Activated T-cell treated with anti-CD3 and anti-CD28 coated beads, Interleukin-2, amount 50 U/mL, for 4 hours (primary cell): ENCODE results near the gene MAGEA1. TPM values are rescaled to one million over a fixed set of nuclear protein-coding genes. Genes with fewer than 3 reads are reported as not detected.
"Not testable (repeated sequence)": the region's sequence is repeated elsewhere in the genome, so short reads cannot be mapped to it uniquely, and the experiment has no call there.

Source experiments
- ATAC-seq, 2 donors: fragments of 200-7000 bp; cut with Tn5 transposase; one replicate each; pipeline ENCODE4 v1.10.0; 2021
- DNase-seq: peaks from one replicate; pipeline ENCODE4 v3.0.0-alpha.2; 2020
- H3K27me3 Mint-ChIP-seq: one replicate; pipeline ENCODE4 v1.8.0; 2021; ENCODE audit warnings: low read depth, mixed read lengths
- H3K36me3 Mint-ChIP-seq: one replicate; pipeline ENCODE4 v1.8.0; 2022; ENCODE audit warnings: mixed read lengths; ENCODE audit not compliant: insufficient read depth
- H3K4me1 Mint-ChIP-seq: one replicate; pipeline ENCODE4 v1.8.0; 2021; ENCODE audit warnings: low read depth, mixed read lengths
- H3K4me3 Mint-ChIP-seq: one replicate; pipeline ENCODE4 v1.8.0; 2021; ENCODE audit warnings: mild to moderate bottlenecking, moderate library complexity, mixed read lengths
- H3K9me3 Mint-ChIP-seq: one replicate; pipeline ENCODE4 v1.8.0; 2021; ENCODE audit warnings: mixed read lengths
- total RNA-seq, 3 donors: library from RNA; stranded (reverse); gene quantifications; one replicate each; pipeline ENCODE4 v1.2.1, GENCODE V29; 2021

The MAGEA1 gene, protein sequence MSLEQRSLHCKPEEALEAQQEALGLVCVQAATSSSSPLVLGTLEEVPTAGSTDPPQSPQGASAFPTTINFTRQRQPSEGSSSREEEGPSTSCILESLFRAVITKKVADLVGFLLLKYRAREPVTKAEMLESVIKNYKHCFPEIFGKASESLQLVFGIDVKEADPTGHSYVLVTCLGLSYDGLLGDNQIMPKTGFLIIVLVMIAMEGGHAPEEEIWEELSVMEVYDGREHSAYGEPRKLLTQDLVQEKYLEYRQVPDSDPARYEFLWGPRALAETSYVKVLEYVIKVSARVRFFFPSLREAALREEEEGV
- not detected for total RNA-seq

DNA sequence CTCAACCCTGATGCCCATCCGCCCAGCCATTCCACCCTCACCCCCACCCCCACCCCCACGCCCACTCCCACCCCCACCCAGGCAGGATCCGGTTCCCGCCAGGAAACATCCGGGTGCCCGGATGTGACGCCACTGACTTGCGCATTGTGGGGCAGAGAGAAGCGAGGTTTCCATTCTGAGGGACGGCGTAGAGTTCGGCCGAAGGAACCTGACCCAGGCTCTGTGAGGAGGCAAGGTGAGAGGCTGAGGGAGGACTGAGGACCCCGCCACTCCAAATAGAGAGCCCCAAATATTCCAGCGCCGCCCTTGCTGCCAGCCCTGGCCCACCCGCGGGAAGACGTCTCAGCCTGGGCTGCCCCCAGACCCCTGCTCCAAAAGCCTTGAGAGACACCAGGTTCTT is at the start of gene MAGEA1:
MAGEA1 (plus strand) TSS at position 154 of the 400 bp plus-strand sequence. CDS start 3,106 bp downstream, outside the sequence.
- H3K4me1 Mint-ChIP-seq = no peaks in the 10 kb centered on the region
- H3K4me3 Mint-ChIP-seq = no peak within 1 kb of the TSS
- no peaks in the 10 kb centered on the region for H3K9me3 Mint-ChIP-seq
- no peaks in the 10 kb centered on the region for H3K27me3 Mint-ChIP-seq
- no peaks in the 10 kb centered on the region for H3K36me3 Mint-ChIP-seq
- ATAC-seq (no peak), DNase-seq (no peak)

DNA sequence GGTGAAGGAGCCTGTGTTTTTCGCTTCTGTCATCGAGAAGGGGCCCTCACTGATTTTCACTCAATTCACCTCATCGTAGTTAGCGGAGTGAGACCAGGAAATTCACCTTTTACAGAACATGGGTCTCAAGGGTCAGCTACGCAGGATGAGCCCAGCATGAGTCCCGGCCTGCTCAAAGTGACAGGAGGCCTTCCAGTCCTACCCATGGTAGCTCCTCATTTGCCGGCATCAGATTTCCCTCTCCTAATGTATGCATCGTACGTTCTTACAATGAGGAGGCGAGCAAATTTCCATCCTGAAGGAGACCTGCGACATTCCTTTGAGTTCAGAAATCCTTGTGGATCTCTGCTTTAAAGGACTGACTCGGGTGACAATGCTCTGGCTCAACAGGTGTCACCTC is 46.2 kb upstream of the MAGEA1 start:
- not testable (repeated sequence) for H3K9me3 Mint-ChIP-seq, H3K27me3 Mint-ChIP-seq, H3K36me3 Mint-ChIP-seq, DNase-seq, H3K4me3 Mint-ChIP-seq, H3K4me1 Mint-ChIP-seq, ATAC-seq

DNA sequence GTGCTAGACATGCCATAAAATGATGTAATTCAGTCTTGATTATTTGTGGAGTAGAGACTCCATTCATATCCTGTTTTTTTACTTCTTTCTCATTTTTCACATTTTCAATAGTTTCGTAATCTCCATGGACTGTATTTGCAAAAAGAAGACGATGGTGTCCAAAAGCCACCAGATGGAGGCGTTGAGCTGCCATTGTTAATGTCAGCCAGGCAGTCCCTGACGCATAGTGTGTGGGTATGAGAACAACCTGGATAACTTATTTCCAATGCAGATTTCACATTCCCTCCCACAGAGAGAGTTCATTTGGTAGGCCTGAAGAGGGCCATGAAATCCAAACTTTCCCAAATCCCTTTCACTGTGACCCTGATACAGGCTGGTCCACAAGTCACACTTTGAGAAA is 40.0 kb upstream of the MAGEA1 start:
- H3K36me3 Mint-ChIP-seq, DNase-seq, H3K4me3 Mint-ChIP-seq, H3K4me1 Mint-ChIP-seq, H3K9me3 Mint-ChIP-seq, ATAC-seq, H3K27me3 Mint-ChIP-seq: not testable (repeated sequence)

DNA sequence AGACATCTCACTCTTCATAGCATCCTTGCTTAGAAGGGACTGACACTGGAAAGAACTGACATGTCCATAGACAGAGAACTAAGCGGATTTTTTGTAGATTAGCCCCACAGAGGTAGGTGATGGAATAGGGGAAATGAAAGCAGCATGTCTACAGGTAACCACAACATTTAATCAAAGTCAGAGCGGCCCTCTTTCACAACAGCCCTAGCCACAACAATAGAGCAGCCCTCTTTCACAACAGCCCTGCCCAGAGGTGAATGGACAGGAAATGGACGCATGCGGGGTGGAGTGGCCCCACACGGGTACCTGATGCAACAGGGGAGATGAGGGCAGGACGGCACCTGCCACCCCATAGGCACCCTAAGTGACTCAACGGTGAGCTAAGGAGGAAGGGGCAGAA is 32.8 kb upstream of the MAGEA1 start:
- not testable (repeated sequence) for H3K4me1 Mint-ChIP-seq, DNase-seq, H3K9me3 Mint-ChIP-seq, H3K36me3 Mint-ChIP-seq, H3K27me3 Mint-ChIP-seq, H3K4me3 Mint-ChIP-seq, ATAC-seq

DNA sequence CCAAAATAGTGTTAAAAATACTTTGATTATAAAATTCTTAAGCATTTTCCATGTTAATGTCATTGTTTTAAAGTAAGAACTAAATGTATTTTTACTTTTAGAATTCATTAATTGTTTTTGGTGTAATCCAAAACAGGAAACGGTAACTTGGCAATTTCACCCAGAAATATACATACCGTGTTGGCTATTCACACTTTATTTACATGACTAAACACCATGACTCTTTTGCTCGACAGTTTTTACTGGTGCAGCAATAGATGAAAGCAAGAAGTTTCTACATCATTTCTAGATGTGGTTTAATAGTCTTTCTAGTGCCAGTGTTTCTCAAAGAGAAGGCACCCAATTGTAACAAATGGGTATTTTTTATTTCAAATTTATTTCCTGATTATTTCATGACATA is 25.6 kb upstream of the MAGEA1 start:
- Mint-ChIP-seq H3K27me3 (peaks cover 7% of the 10 kb centered on the region), H3K36me3 (no peaks in the 10 kb centered on the region), H3K4me1 (no peaks in the 10 kb centered on the region), H3K4me3 (no peak overlapping the region), H3K9me3 (no peaks in the 10 kb centered on the region)
- ATAC-seq (no peak), DNase-seq (no peak)

DNA sequence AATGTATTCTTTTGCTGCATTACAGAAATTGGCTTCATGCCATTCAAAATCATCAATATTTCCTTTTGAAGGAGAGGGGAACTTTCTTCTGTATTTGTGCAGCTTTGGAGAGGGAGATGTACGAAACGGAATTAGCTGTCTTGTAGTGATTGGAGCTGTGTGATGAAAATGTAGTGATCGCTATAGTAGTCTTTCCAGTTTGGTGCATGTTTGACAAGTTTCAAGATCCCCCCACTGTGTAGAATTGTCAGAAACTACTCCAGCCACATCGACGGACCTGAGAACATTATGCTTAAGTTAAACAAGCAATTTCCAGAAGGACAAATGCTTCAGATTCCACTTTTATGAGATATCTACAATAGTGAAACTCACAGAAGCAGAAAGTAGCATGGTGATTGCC is 21.6 kb upstream of the MAGEA1 start:
- H3K4me1 Mint-ChIP-seq = no peaks in the 10 kb centered on the region
- no peak for DNase-seq
- H3K9me3 Mint-ChIP-seq = no peaks in the 10 kb centered on the region
- H3K27me3 Mint-ChIP-seq = peaks cover 7% of the 10 kb centered on the region
- H3K4me3 Mint-ChIP-seq = no peak overlapping the region
- H3K36me3 Mint-ChIP-seq = no peaks in the 10 kb centered on the region
- ATAC-seq = no peak

DNA sequence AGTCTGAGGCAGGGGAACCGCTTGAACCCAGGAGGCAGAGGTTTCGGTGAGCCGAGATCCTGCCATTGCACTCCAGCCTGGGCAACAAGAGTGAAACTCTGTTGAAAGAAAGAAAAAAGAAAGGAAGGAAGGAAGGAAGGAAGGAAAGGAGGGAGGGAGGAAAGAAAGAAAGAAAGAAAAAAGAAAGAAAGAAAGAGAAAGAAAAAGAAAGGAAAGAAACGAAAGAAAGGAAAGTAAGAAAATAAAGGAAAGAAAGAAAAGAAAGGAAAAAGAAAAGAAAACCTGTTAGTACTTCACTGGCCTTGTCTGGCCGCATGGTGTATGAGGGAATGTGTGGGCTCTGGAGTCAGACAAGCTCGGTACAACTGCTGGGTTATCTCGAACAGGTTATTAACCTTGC is 20.8 kb upstream of the MAGEA1 start:
- peaks cover 7% of the 10 kb centered on the region for H3K27me3 Mint-ChIP-seq
- H3K9me3 Mint-ChIP-seq = no peaks in the 10 kb centered on the region
- ATAC-seq (no peak), DNase-seq (no peak)
- H3K4me3 Mint-ChIP-seq = no peak overlapping the region
- H3K36me3 Mint-ChIP-seq = no peaks in the 10 kb centered on the region
- H3K4me1 Mint-ChIP-seq = no peaks in the 10 kb centered on the region

DNA sequence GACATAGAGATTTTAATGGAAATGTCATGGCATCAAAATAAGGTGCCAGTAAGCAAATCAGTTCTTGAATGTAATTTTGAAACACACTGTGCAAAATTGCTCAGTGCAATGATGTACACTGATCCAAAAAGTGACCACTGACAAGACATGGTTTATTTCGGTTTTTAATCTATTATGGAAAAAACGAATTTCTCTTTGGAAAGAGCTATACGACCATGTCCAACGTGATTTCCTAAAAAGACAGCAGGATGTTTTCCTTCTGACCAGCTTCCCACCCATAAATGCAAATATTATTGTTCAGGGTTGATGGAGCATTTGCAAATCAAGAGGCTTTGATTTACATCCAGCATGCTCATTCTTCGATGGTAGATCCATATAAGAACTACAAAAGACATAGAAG is 17.1 kb upstream of the MAGEA1 start:
- Mint-ChIP-seq H3K36me3 (no peaks in the 10 kb centered on the region), H3K9me3 (no peaks in the 10 kb centered on the region), H3K27me3 (no peaks in the 10 kb centered on the region), H3K4me3 (no peak overlapping the region), H3K4me1 (no peaks in the 10 kb centered on the region)
- ATAC-seq (no peak), DNase-seq (no peak)

DNA sequence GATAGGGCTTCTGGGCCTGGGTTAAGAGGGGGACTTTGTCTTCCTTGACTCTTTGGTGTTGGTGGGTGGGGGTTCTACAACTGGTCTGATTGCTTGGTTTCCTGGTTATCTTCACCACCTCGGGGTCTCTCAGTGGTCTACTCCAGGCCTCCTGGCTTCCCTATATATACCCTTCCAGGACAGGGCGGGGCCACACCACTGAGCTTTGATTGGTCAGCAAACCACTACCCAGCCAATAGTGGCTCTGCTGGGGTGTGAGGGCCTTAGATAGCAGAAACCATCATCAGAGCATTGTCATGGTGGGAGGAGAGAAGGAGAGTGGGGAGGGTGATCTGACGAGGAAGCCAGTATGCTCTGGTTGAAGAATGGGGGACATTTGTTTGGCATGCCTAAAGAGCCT is 14.4 kb upstream of the MAGEA1 start:
- Mint-ChIP-seq H3K4me3 (no peak overlapping the region), H3K27me3 (no peaks in the 10 kb centered on the region), H3K36me3 (no peaks in the 10 kb centered on the region), H3K4me1 (no peaks in the 10 kb centered on the region), H3K9me3 (no peaks in the 10 kb centered on the region)
- DNase-seq (no peak), ATAC-seq (no peak)

DNA sequence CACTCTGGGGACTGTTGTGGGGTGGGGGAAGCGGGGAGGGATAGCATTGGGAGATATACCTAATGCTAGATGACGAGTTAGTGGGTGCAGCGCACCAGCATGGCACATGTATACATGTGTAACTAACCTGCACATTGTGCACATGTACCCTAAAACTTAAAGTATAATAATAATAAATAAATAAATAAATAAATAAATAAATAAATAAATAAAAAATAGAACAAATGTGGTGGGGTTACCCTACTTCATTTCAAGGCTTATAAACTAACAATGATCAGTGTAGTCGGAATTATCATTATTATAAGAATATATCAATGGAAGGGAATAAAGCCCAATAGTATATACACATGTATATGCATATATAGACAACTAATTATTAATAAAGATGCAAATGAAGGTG is 10.7 kb upstream of the MAGEA1 start:
- H3K9me3 Mint-ChIP-seq, H3K36me3 Mint-ChIP-seq, H3K4me1 Mint-ChIP-seq, H3K27me3 Mint-ChIP-seq, DNase-seq, ATAC-seq, H3K4me3 Mint-ChIP-seq: not testable (repeated sequence)

DNA sequence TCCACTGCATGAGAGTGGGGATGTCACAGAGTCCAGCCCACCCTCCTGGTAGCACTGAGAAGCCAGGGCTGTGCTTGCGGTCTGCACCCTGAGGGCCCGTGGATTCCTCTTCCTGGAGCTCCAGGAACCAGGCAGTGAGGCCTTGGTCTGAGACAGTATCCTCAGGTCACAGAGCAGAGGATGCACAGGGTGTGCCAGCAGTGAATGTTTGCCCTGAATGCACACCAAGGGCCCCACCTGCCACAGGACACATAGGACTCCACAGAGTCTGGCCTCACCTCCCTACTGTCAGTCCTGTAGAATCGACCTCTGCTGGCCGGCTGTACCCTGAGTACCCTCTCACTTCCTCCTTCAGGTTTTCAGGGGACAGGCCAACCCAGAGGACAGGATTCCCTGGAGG is 2.7 kb downstream of the MAGEA1 start:
- ATAC-seq = no peak
- Mint-ChIP-seq H3K4me3 (no peak overlapping the region), H3K4me1 (no peaks in the 10 kb centered on the region), H3K27me3 (no peaks in the 10 kb centered on the region), H3K36me3 (no peaks in the 10 kb centered on the region), H3K9me3 (no peaks in the 10 kb centered on the region)
- no peak for DNase-seq

DNA sequence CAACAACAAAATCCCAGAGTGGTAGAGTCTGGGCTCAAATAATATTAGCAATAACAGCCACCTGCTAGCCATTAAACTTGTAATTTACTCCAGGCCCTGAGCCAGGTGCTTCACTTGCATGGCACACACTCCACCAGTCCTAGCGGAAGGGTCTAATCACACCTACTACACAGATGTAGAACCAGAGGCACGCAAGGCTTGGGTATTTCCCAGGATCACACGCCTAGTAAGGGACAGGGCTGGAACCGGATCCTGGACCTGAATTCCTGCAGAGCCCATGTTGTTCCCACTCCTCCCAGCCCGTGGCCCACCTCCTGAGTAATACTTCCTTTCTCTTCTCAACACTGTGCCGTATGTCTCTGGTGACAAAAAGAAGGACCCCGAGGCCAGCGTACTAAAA is 5.7 kb downstream of the MAGEA1 start:
- DNase-seq = no peak
- H3K36me3 Mint-ChIP-seq = no peaks in the 10 kb centered on the region
- ATAC-seq = no peak
- H3K9me3 Mint-ChIP-seq = no peaks in the 10 kb centered on the region
- no peaks in the 10 kb centered on the region for H3K4me1 Mint-ChIP-seq
- H3K27me3 Mint-ChIP-seq = no peaks in the 10 kb centered on the region
- no peak overlapping the region for H3K4me3 Mint-ChIP-seq

DNA sequence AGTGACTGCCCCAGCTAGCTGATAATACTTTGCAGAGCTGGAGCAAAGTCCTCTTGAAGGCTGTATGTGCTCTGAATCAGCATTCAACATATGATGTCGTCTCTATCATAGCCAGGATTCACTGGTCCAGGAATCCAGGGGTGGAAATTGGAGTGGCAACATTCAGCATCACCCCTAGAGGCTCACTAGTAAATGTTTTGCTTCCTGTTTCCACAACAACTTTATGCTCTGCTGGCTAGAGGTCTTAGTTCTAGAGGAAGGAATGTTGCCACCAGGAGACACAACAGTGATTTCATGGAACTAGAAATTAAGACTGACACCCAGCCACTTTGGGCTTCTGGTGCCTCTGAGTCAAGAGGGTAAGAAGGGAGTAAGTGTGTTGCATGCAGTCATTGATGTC is 11.3 kb downstream of the MAGEA1 start:
- no peak overlapping the region for H3K4me3 Mint-ChIP-seq

DNA sequence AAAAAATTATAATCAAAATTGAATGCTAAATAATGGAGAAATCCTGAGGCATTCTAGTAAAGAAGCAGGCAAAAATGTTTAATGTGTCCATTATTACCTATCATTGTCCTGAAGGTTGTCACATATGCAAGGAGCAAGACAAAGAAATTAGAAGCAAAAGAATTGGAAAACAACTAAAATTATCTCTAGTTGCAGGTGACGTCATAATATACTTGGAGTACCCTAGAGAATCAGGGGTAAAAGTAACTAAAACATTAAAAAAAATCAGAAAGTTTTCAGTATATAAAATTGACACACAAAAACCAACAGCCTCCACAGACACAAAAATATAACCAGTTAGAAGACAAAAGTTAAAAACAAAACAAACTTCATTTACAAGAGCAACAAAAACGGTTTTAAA is 21.4 kb downstream of the MAGEA1 start:
- ATAC-seq (no peak), DNase-seq (no peak)
- Mint-ChIP-seq H3K4me3 (no peak overlapping the region), H3K4me1 (no peaks in the 10 kb centered on the region), H3K36me3 (no peaks in the 10 kb centered on the region), H3K9me3 (no peaks in the 10 kb centered on the region), H3K27me3 (peaks cover 13% of the 10 kb centered on the region)

More for the DNA sequence above, 11.3 kb downstream of the MAGEA1 start:
- no peaks in the 10 kb centered on the region for H3K9me3 Mint-ChIP-seq
- no peak for DNase-seq
- ATAC-seq = no peak
- no peaks in the 10 kb centered on the region for H3K4me1 Mint-ChIP-seq
- H3K27me3 Mint-ChIP-seq = peaks cover 3% of the 10 kb centered on the region
- H3K36me3 Mint-ChIP-seq = no peaks in the 10 kb centered on the region

DNA sequence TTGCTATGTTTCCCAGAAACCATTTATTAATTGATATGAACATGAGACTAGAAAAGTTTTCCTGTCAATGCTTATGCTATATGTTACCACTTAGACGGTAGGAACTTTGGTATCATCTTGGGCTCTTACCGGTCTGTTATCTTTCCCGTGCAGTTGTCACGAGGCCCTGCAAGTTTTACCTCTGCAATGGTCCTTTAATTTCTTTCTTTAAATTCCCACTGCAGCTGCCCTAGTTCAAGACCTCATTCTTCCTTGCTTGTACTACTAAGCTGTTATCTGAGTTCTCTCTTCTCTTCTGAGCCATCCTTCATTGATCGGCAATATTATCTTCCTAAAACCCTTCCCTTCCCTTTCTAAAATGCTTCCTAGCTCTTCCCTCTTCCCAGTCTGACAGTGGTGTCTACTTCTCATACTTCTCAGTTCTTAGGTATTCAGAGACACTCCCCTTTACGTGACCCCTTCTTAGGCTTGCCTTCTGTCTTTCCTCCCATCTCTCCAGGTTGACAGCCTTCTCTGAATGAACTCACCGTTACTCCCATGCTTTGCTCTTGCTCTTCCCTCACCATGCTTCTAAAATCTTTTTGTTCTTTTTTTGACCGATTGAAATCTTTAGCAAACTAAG is 27.5 kb downstream of the MAGEA1 start:
- Mint-ChIP-seq H3K9me3 (peaks cover 6% of the 10 kb centered on the region), H3K4me1 (no peaks in the 10 kb centered on the region), H3K27me3 (peaks cover 20% of the 10 kb centered on the region), H3K36me3 (no peaks in the 10 kb centered on the region), H3K4me3 (no peak overlapping the region)
- DNase-seq = no peak
- ATAC-seq = no peak
